Measurements from ENCODE around the gene MFSD2A. TPM values are rescaled to one million over a fixed set of nuclear protein-coding genes. Genes with fewer than 3 reads are reported as not detected.
A peak's percentile ranks its signal among the peaks of the same experiment; 100 is the strongest.

The MFSD2A gene
- total RNA-seq, 1 experiment from 2014 or later: 19.9 TPM

GRCh38 chr1:39926820-39927219, 28.1 kb upstream of the MFSD2A start:
- no peak overlapping the region for H2BK5ac ChIP-seq (ENCODE audit: insufficient read length, low read length)
- no peak overlapping the region for H2BK120ac ChIP-seq (ENCODE audit: low read depth, low read length, poor library complexity, severe bottlenecking)
- no peak overlapping the region for H3T11ph ChIP-seq (ENCODE audit: low read length)
- no peak overlapping the region for H4K8ac ChIP-seq (replicated peaks; ENCODE audit: insufficient read length, low read depth, low read length)
- H2BK15ac ChIP-seq (ENCODE audit: low read depth, low read length): no peak overlapping the region
- WGBS (ENCODE audit: extremely low coverage, insufficient read length, low lambda C conversion rate): no CpG with 5 or more reads among the region's 6 CpGs
- H3K27me3 ChIP-seq (ENCODE audit: insufficient read depth, low read length): no peaks in the 10 kb centered on the region
- no peak overlapping the region for H3K23ac ChIP-seq (ENCODE audit: insufficient read length, low read depth, low read length)
- H3K56ac ChIP-seq (ENCODE audit: insufficient read length, low read depth, low read length): no peak overlapping the region
- H3K18ac ChIP-seq (ENCODE audit: insufficient read length, low read depth, low read length): no peak overlapping the region
- H3K4ac ChIP-seq (ENCODE audit: low read depth, low read length): no peak overlapping the region
- no peak overlapping the region for H3K14ac ChIP-seq (ENCODE audit: insufficient read depth, low read length)
- DNase-seq: no peak
- no peak overlapping the region for H2AK5ac ChIP-seq (ENCODE audit: insufficient read length, low read length)
- no peak overlapping the region for H3K4me2 ChIP-seq (ENCODE audit: insufficient read depth, insufficient read length, low read length)
- H3K4me1 ChIP-seq (ENCODE audit: insufficient read depth, low read length): peaks cover 3% of the 10 kb centered on the region; the same call in 1 of the 2 replicates
- H4K20me1 ChIP-seq (ENCODE audit: control insufficient read depth, insufficient read depth, insufficient read length): no peaks in the 10 kb centered on the region
- H4K5ac ChIP-seq (ENCODE audit: insufficient read length, low read depth, low read length): no peak overlapping the region
- Mint-ChIP-seq H3K4me1 (peaks cover 20 to 22% of the 10 kb centered on the region in 2 experiments), H3K36me3 (ENCODE audit: insufficient read depth in 1 of 3, low read depth in 3 of 3) (0 out of 7 replicates have a peak, but pooled peaks cover 0 to 1% (median 0%) of the 10 kb centered on the region in 3 experiments), H3K27me3 (ENCODE audit: low read depth) (peaks cover 38% of the 10 kb centered on the region), H3K27ac (0 out of 7 replicates have a peak overlapping the region, but pooled peaks of 1 of the 3 experiments have one; percentile 49), H3K9me3 (peaks cover 0 to 3% of the 10 kb centered on the region in 2 experiments; a peak in 1 of 5 replicates), H3K4me3 (no peak overlapping the region)
- H3K27ac ChIP-seq (ENCODE audit: insufficient read length, low read depth, low read length): no peak overlapping the region
- no peak overlapping the region for H3K9ac ChIP-seq (ENCODE audit: extremely low read depth, insufficient read length, low read length)
- H2BK12ac ChIP-seq (ENCODE audit: insufficient read length, low read depth, low read length): no peak overlapping the region
- no peaks in the 10 kb centered on the region for H3K79me2 ChIP-seq (ENCODE audit: insufficient read depth, low read length)
- H3K23me2 ChIP-seq (ENCODE audit: insufficient read length, low read depth, low read length, poor library complexity, severe bottlenecking): peaks cover 2% of the 10 kb centered on the region
- no peaks in the 10 kb centered on the region for H3K79me1 ChIP-seq (ENCODE audit: insufficient read depth, low read depth, low read length, poor library complexity, severe bottlenecking)
- H4K91ac ChIP-seq (ENCODE audit: insufficient read length, low read depth, low read length): no peak overlapping the region
- H2AFZ ChIP-seq (ENCODE audit: low read length): no peak overlapping the region
- no peak for TF ChIP-seq CTCF (conservative IDR thresholded peaks at IDR 0.05)
- no peak overlapping the region for H2BK20ac ChIP-seq (ENCODE audit: low read depth, low read length, poor library complexity, severe bottlenecking)
- no peaks in the 10 kb centered on the region for H3K9me3 ChIP-seq (ENCODE audit: control insufficient read depth, low read depth, low read length)

Measured in H9 (cell line).